ENCODE measurements around the gene SH2B3.

DNA sequence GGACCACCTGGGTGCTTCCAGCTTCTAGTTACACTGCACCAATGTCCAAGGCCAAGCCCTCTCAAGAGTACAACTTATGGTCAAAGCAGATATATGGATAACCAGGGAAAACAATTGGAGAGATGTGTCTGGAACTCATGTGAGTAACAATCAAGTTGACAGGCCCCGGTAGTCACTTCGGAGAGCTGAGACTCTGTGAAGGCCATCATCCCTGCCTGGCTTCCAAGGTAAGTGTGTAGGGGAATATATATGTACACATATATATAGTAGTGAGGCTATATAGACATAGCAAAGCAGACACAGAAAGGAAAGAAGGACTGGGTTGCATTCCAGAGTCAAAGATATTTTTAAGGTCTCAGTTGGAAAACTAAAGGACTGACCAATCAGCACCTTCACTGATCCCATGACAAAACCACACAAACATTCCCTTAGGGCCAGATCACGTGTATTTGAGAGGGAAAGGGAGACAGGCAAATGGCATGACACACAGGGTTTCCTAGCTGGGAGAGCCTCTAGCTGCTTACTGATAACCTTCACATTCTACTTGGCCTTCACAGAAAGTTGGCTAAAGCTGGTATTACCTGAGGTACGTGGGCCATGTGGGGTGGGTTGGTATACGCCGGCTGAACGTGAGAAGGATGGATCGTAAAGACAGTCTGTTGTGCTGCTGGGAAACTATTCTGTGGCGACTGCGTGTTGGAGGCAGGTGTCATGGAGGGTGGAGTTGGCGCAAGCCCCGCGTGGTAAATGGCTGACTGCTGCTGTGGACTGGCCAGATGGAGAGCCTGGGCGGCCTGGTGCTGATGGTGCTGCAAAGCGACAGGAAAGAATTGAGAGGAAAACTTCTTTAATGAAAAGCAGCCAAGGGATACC is 50.0 kb downstream of the SH2B3 start:
- no peak for TF ChIP-seq EZH2 (IDR thresholded peaks at IDR 0.05; ENCODE audit: insufficient read depth, poor library complexity, severe bottlenecking)
- TF ChIP-seq EZH2phosphoT487 (IDR thresholded peaks at IDR 0.05; ENCODE audit: insufficient read depth, low read depth), result no peak

All from GM23248 (cell line).